Measurements from ENCODE around the gene GIMAP1. TPM values are rescaled to one million over a fixed set of nuclear protein-coding genes. Genes with fewer than 3 reads are reported as not detected.
"Not testable (repeated sequence)": the region's sequence is repeated elsewhere in the genome, so short reads cannot be mapped to it uniquely, and the experiment has no call there.

Gene GIMAP1
- polyA plus RNA-seq, 1 donor (not counting 4 experiments of a cell fraction or from before 2014, with no cell fraction given) = not detected

DNA sequence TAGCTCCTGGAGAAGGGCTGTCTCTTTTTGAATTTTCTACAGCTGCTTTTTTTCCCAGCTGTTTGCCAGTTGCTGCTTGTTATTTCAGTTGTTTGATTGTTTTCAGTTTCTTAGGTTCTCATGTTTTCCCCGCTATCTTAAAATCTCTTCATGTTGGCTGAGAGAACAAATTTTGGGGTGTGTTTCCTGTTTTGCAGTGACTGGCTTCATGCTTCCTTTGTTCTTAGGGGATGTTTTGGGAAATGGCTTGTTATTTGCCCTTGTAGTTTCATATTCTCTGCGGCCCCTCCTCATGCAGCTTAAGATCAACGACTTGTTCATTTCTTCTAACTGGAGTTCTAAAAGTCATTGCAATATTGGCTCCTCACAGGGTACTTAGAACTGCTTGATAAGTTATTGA lies 39.6 kb upstream of the GIMAP1 start:
- H3K4me3 ChIP-seq (ENCODE audit: control insufficient read depth in 2 of 3, extremely low read depth in 1 of 3, insufficient read depth in 2 of 3, low read depth in 1 of 3, low read length in 3 of 3); H3K9me3 ChIP-seq (ENCODE audit: control insufficient read depth, low read depth, low read length); H3K79me2 ChIP-seq (ENCODE audit: control insufficient read depth, insufficient read depth, low read length); H4K20me1 ChIP-seq (ENCODE audit: control insufficient read depth, extremely low read depth, insufficient read depth, low read length); H2AFZ ChIP-seq (ENCODE audit: control insufficient read depth, low read length); FAIRE-seq; H3K4me2 ChIP-seq (ENCODE audit: control insufficient read depth, extremely low read depth, insufficient read depth, low read depth, low read length); DNase-seq (ENCODE audit: low read depth, low spot score); H3K27ac ChIP-seq (ENCODE audit: control insufficient read depth, insufficient read depth, low read length); H3K9me1 ChIP-seq (ENCODE audit: control insufficient read depth, extremely low read depth, insufficient read depth, low read length); H3K4me1 ChIP-seq (ENCODE audit: control insufficient read depth, extremely low read depth, insufficient read depth, low read length); H3K27me3 ChIP-seq (ENCODE audit: control insufficient read depth, extremely low read depth, insufficient read depth, low read length); H3K9ac ChIP-seq (ENCODE audit: control insufficient read depth, extremely low read depth, insufficient read depth, low read length); dilution Hi-C loops (cut with MboI; ENCODE audit: extremely low pct_ligation_motif_present, low sequenced_read_pairs); H3K36me3 ChIP-seq (ENCODE audit: control insufficient read depth in 2 of 2, extremely low read depth in 1 of 2, insufficient read depth in 2 of 2, low read length in 2 of 2): not testable (repeated sequence)

DNA sequence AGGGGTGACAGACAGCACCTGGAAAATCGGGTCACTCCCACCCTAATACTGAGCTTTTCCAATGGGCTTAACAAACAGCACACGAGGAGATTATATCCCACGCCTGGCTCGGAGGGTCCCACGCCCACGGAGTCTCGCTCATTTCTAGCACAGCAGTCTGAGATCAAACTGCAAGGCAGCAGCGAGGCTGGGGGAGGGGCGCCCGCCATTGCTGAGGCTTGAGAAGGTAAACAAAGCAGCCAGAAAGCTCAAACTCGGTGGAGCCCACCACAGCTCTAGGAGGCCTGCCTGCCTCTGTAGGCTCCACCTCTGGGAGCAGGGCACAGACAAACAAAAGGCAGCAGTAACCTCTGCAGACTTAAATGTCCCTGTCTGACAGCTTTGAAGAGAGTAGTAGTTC lies 37.8 kb upstream of the GIMAP1 start:
- H3K4me1 ChIP-seq (ENCODE audit: control insufficient read depth, extremely low read depth, insufficient read depth, low read length); H3K9ac ChIP-seq (ENCODE audit: control insufficient read depth, extremely low read depth, insufficient read depth, low read length); H3K4me3 ChIP-seq (ENCODE audit: control insufficient read depth in 2 of 3, extremely low read depth in 1 of 3, insufficient read depth in 2 of 3, low read depth in 1 of 3, low read length in 3 of 3); H3K9me3 ChIP-seq (ENCODE audit: control insufficient read depth, low read depth, low read length); H4K20me1 ChIP-seq (ENCODE audit: control insufficient read depth, extremely low read depth, insufficient read depth, low read length); H3K79me2 ChIP-seq (ENCODE audit: control insufficient read depth, insufficient read depth, low read length); FAIRE-seq; H3K27me3 ChIP-seq (ENCODE audit: control insufficient read depth, extremely low read depth, insufficient read depth, low read length); H3K27ac ChIP-seq (ENCODE audit: control insufficient read depth, insufficient read depth, low read length); H3K9me1 ChIP-seq (ENCODE audit: control insufficient read depth, extremely low read depth, insufficient read depth, low read length); DNase-seq (ENCODE audit: low read depth, low spot score); H2AFZ ChIP-seq (ENCODE audit: control insufficient read depth, low read length); dilution Hi-C loops (cut with MboI; ENCODE audit: extremely low pct_ligation_motif_present, low sequenced_read_pairs); H3K36me3 ChIP-seq (ENCODE audit: control insufficient read depth in 2 of 2, extremely low read depth in 1 of 2, insufficient read depth in 2 of 2, low read length in 2 of 2); H3K4me2 ChIP-seq (ENCODE audit: control insufficient read depth, extremely low read depth, insufficient read depth, low read depth, low read length): not testable (repeated sequence)

GRCh38 chr7:150680364-150680763 lies 36.0 kb upstream of the GIMAP1 start:
- FAIRE-seq = not testable (repeated sequence)

More at GRCh38 chr7:150680364-150680763, 36.0 kb upstream of the GIMAP1 start:
- H3K9me1 ChIP-seq (ENCODE audit: control insufficient read depth, extremely low read depth, insufficient read depth, low read length); H4K20me1 ChIP-seq (ENCODE audit: control insufficient read depth, extremely low read depth, insufficient read depth, low read length); H3K4me1 ChIP-seq (ENCODE audit: control insufficient read depth, extremely low read depth, insufficient read depth, low read length); H3K4me3 ChIP-seq (ENCODE audit: control insufficient read depth in 2 of 3, extremely low read depth in 1 of 3, insufficient read depth in 2 of 3, low read depth in 1 of 3, low read length in 3 of 3); H3K79me2 ChIP-seq (ENCODE audit: control insufficient read depth, insufficient read depth, low read length); H3K27me3 ChIP-seq (ENCODE audit: control insufficient read depth, extremely low read depth, insufficient read depth, low read length); H3K9ac ChIP-seq (ENCODE audit: control insufficient read depth, extremely low read depth, insufficient read depth, low read length); H3K27ac ChIP-seq (ENCODE audit: control insufficient read depth, insufficient read depth, low read length); H2AFZ ChIP-seq (ENCODE audit: control insufficient read depth, low read length); H3K9me3 ChIP-seq (ENCODE audit: control insufficient read depth, low read depth, low read length); H3K4me2 ChIP-seq (ENCODE audit: control insufficient read depth, extremely low read depth, insufficient read depth, low read depth, low read length); dilution Hi-C loops (cut with MboI; ENCODE audit: extremely low pct_ligation_motif_present, low sequenced_read_pairs); DNase-seq (ENCODE audit: low read depth, low spot score); H3K36me3 ChIP-seq (ENCODE audit: control insufficient read depth in 2 of 2, extremely low read depth in 1 of 2, insufficient read depth in 2 of 2, low read length in 2 of 2): not testable (repeated sequence)

All from keratinocyte (primary cell).